GM20431 (cell line): ENCODE data around the gene FNDC3A.

Experiments used
- in situ Hi-C: fragments of 300-500 bp; cut with MseI, MboI; formaldehyde crosslinking; loops from one replicate; pipeline ENCODE4 v1.15.0; 2020; ENCODE audit warnings: low sequenced_read_pairs; ENCODE audit not compliant: unreplicated experiment

Gene FNDC3A

GRCh38 chr13:48975856-48976575, at the start of gene FNDC3A:
TSS of gene FNDC3A (plus strand) at chr13:48975912. CDS start at chr13:49006191, 30,279 bp downstream.
- in situ Hi-C loops, result no loop called here

DNA sequence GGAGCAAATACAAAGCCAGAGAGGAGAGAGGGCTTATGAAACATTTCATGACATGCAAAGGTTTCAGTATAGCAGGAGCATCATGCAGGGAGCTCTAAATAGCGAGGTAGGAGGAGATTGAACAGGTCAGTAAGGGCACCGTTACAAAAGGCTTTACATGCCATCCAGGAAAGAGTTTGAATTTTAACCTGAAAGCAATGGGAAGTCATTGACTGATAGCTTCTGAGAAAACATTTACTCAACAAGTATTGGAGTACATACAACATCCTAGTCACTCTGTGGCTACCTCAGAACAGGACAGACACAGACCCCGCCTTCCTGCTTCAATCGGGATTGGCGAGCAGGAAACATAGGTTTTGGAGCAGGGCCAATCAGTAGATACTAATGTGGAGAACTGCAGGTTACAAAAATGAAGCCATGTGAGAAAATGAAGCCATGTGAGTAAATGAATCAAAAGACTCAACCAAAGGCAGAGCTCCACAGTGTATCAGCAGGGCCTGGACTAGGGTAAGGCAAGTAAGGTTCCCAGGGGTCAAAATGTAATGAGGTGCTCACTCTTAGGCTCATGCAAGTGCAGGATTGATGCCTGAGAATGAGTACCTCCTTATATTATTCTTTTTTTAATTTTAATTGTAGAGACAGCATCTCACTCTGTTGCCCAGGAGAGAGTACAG, 46.8 kb upstream of the FNDC3A start:
- in situ Hi-C loops, result no loop called here

GRCh38 chr13:48930918-48931317, 44.8 kb upstream of the FNDC3A start:
- in situ Hi-C loops, result no loop called here

GRCh38 chr13:48938308-48938943, 37.3 kb upstream of the FNDC3A start:
- in situ Hi-C loops, result no loop called here

- in situ Hi-C loops, result no loop called here
Observed at GRCh38 chr13:48939728-48940127, 36.0 kb upstream of the FNDC3A start.

DNA sequence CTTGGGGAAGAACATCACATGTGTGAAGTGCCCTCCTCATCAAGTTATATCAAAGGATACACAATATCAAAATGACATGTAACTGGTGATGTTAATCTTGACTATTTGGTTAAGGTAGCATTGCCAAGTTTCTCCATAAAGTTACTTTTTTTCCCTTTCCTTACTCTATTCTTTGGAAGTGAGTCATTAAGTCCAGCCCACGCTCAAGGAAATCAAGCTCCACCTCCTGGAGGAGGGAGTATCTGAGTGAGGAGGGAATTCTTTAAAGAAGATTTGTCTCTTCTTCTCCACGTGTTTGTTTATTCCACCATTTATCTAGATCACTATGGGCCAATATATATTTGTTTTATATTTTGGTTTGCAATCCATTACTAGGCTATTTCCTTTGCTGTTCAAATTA, 33.6 kb upstream of the FNDC3A start:
- in situ Hi-C loops, result no loop called here

GRCh38 chr13:48944221-48944620, 31.5 kb upstream of the FNDC3A start:
- in situ Hi-C loops, result no loop called here

GRCh38 chr13:48945626-48946025, 30.1 kb upstream of the FNDC3A start:
- in situ Hi-C loops, result no loop called here

DNA sequence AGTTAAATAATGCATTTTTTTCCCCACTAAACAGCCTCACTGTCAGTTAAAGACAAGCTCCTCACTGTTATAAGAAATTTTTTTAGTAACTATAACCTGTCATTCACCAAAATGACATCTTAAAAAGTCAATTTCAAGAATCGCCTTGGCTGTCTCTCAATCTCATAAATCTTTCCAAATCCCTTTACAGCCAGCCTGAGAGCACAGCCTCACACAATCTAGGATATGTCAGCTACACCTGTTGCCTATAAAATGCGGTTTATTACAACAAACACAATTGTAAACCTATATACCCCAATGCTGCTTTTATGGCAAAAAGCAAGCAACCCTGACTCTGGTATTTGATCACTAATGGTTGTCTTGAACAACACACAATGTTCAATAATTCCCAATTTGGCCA, 29.5 kb upstream of the FNDC3A start:
- in situ Hi-C loops, result no loop called here

DNA sequence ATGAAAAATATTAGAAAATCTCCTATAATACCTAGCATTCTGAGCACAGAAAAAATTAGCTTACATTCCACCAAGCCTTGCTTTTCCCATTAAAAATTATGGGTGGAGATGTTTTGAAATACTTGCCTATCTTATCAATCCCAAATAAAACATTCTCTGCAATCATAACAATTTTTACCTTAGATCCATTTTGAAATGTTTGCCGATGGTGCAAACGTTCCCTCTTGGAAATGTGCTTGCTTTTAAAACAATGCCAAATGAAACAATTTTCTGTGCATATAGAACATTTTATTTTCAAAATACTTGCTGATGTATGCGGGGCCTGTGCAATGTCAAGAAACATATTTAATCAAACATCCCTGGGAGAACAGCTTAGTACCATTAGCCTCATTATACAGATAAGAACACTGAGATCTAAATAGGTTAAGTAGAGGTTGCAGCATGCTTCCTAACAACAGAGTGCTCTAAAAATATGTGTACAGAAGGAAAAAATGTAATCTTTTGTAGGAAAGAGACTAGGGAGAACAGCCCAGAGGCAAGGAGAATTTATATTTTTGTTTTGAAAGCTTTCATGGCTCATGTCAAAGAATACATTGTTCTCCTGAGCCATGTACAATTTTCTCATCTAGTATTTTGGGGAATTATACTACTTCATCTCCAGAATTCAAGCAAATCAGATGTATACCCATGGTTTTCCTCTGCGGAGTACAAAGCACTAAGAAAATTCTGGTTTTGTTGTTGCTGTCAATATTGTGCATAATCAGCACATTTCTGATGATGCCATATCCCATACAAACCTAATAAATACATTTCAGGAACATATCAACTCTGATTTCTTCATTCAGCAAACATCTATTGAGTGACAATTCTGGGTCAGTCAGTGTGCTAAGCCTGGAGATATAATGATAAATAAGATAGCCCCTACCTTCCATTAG, 25.9 kb upstream of the FNDC3A start:
- in situ Hi-C loops, result no loop called here

- in situ Hi-C loops, result no loop called here
Observed at GRCh38 chr13:48950501-48950875, 25.2 kb upstream of the FNDC3A start.

- in situ Hi-C loops, result no loop called here
Observed at GRCh38 chr13:48954081-48954480, 21.6 kb upstream of the FNDC3A start.

- in situ Hi-C loops, result no loop called here
Observed at GRCh38 chr13:48955536-48955935, 20.2 kb upstream of the FNDC3A start.

GRCh38 chr13:48961379-48961778, 14.3 kb upstream of the FNDC3A start:
- in situ Hi-C loops, result no loop called here

- in situ Hi-C loops, result no loop called here
Observed at GRCh38 chr13:48962281-48962680, 13.4 kb upstream of the FNDC3A start.

DNA sequence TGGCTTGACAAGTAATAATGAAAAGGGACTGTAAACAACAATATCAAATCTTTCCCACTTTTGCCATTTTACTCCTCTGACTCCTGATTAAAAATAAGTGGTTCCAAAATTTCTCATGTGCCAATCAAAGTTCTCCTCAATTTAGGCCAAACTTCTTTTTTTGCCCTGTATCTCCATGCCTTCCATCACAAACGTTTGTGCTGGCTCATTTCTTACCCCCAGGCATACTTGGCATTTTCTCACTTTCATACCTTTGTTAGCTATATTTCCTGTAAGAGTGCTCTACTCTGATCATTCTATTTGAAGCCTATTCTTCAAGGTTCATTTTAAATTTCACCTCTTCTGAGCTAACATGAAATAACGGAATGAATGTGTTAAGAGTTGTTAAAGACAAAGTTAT, 10.0 kb upstream of the FNDC3A start:
- in situ Hi-C loops, result no loop called here

- in situ Hi-C loops, result no loop called here
Observed at GRCh38 chr13:48969685-48970084, 6.0 kb upstream of the FNDC3A start.

- in situ Hi-C loops, result no loop called here
Observed at GRCh38 chr13:48973845-48974431, 1.8 kb upstream of the FNDC3A start.

GRCh38 chr13:48975101-48975855, 434 bp upstream of the FNDC3A start:
- in situ Hi-C loops, result no loop called here
